K562 (cell line): ENCODE measurements around the gene KIF18B. TPM values are rescaled to one million over a fixed set of nuclear protein-coding genes. Genes with fewer than 3 reads are reported as not detected.

Experiments
- COPS2 ChIP-seq: fragments of 450-650 bp; conservative IDR thresholded peaks from 2 replicates; pipeline ENCODE4 v1.6.1; 2016; ENCODE audit warnings: mild to moderate bottlenecking, moderate library complexity
- HDAC8 ChIP-seq: fragments of 450-650 bp; IDR thresholded peaks from 2 replicates; pipeline ENCODE4 v1.6.1; 2016; ENCODE audit warnings: mild to moderate bottlenecking, missing genetic modification characterization, moderate library complexity, missing compliant biosample characterization
- MAX ChIP-seq: sonication (generic); formaldehyde crosslinking; IDR thresholded peaks from 2 replicates; pipeline ENCODE4 v1.9.0; 2022; ENCODE audit warnings: mild to moderate bottlenecking, missing genetic modification reagents
- MAZ ChIP-seq, 2 experiments: fragments of 450-650 bp in 1 of 2; sonication (generic) in 1 of 2; formaldehyde crosslinking; IDR thresholded peaks in 1 of 2; conservative IDR thresholded peaks in 1 of 2; 2 replicates each; pipeline versions ENCODE4 v1.4.0 to v1.5.0; 2020; ENCODE audit warnings: mild to moderate bottlenecking in 1 of 2, missing genetic modification reagents in 1 of 2
- POLR2A ChIP-seq: fragments of 450-650 bp; conservative IDR thresholded peaks from 2 replicates; pipeline ENCODE4 v1.6.1; 2016
- RBM25 ChIP-seq: fragments of 200-400 bp; formaldehyde crosslinking; IDR thresholded peaks from 2 replicates; pipeline ENCODE4 v1.6.1; 2018; ENCODE audit warnings: low read length, low read depth, moderate library complexity; ENCODE audit not compliant: severe bottlenecking
- SNRNP70 ChIP-seq: fragments of 200-400 bp; formaldehyde crosslinking; optimal IDR thresholded peaks from 2 replicates; pipeline ENCODE3; 2017; ENCODE audit warnings: low read depth, low read length
- TSHZ1 ChIP-seq: fragments of 250-450 bp; sonication (Bioruptor Pico); IDR thresholded peaks from 2 replicates; pipeline ENCODE4 v1.4.0; 2020; ENCODE audit warnings: mild to moderate bottlenecking, moderate library complexity
- ZFP30 ChIP-seq: fragments of 250-450 bp; sonication (Bioruptor Pico); IDR thresholded peaks from 2 replicates; pipeline ENCODE4 v1.8.0; 2022; ENCODE audit warnings: moderate library complexity, mild to moderate bottlenecking, inconsistent platforms, borderline replicate concordance
- ZNF263 ChIP-seq: sonication (generic); formaldehyde crosslinking; IDR thresholded peaks from 2 replicates; pipeline ENCODE4 v1.8.0; 2022; ENCODE audit warnings: mild to moderate bottlenecking, missing genetic modification reagents, borderline replicate concordance
- ZNF395 ChIP-seq: fragments of 200-800 bp; sonication (Bioruptor generic); IDR thresholded peaks from 2 replicates; pipeline ENCODE4 v1.6.1; 2017; ENCODE audit warnings: missing genetic modification characterization, missing compliant biosample characterization
- ZNF707 ChIP-seq: fragments of 250-450 bp; sonication (Bioruptor Pico); conservative IDR thresholded peaks from 2 replicates; pipeline ENCODE4 v1.8.0; 2022; ENCODE audit warnings: inconsistent platforms, mild to moderate bottlenecking, moderate library complexity
- polyA plus RNA-seq, 8 experiments: library from polyadenylated mRNA; depleted of rRNA in 4 of 8; stranded (reverse) in 5 of 8; unstranded in 3 of 8; fragments of >200 nt; fragmentation: Nextera tagmentation in 2 of 8; fragmentation: Illumina TruSeq in 1 of 8; extraction: Ambion mirVana in 2 of 8; extraction: Trizol in 1 of 8; gene quantifications; 2 replicates each; pipeline versions ENCODE4 v1.2.1 to v1.2.3, GENCODE V29; 2011 to 2014; ENCODE audit warnings: inconsistent platforms in 1 of 8, missing spikeins in 1 of 8
- total RNA-seq, 7 experiments: library from RNA; depleted of rRNA in 6 of 7; stranded (reverse); fragments of >200 nt in 6 of 7; fragmentation: Illumina TruSeq in 2 of 7; extraction: Trizol in 2 of 7; gene quantifications; 2 replicates each; pipeline versions ENCODE4 v1.2.1 to v1.2.3, GENCODE V29; 2011 to 2021; ENCODE audit warnings: low replicate concordance in 1 of 7
- TF ChIP-seq, protein P1 (sequence below): fragments of 250-450 bp; sonication (Bioruptor Pico); IDR thresholded peaks from 2 replicates; pipeline ENCODE4 v1.4.0; 2020; ENCODE audit warnings: mild to moderate bottlenecking, moderate library complexity, borderline replicate concordance
- TF ChIP-seq, protein P2 (sequence below), 2 experiments: fragments of 450-650 bp; conservative IDR thresholded peaks; 2 replicates each; pipeline ENCODE4 v1.6.1; 2017; ENCODE audit warnings: mild to moderate bottlenecking in 2 of 2, moderate library complexity in 2 of 2

The KIF18B gene
- total and polyA plus RNA-seq, 9 of the 15 experiments (the other 6 are each of a cell fraction or from before 2014, with no cell fraction given) = 2.0 to 42.8 (median 13.2) TPM

DNA sequence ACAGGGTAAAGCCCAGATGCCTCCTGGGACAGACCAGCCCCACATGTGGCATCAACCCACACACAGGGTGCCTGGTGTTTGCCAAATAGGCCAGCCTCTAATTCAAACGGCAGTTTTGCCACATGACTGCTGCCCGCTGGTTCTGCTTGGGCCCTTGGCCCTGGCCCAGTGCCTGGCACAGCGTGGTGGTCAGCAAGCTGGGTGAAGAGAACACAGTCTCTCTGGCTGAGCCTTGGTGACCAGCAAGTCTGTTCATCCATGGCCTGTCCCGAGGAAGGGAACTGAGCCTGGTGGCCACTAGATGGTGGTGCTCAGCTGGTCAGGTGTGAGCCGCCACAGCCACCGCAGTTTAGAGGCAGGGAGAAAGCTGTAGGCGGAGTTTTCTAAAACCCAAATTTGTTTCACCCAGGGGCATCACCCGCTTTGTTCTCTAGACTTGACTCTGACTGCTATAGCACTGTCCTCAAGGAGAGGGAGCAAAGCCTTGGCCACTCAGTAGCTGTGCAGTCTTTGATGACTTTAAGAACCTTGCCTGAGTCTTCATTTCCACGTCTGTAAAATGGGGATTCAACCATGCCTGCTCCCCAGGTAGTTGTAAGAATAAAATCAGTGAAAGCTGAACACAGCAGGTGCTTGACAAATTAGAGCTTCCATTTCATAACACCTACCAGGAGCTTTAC is 27.5 kb downstream of the KIF18B start (continued):
- peak in 1 of 2 experiments; percentile 67; a peak in 2 of 4 replicates for TF ChIP-seq MAZ (CRISPR knock-in tag; conservative IDR thresholded peaks at IDR 0.05 in 1 of 2, IDR thresholded peaks at IDR 0.05 in 1 of 2)
- no peak for TF ChIP-seq ZFP30 (CRISPR knock-in tag)
- no peak for TF ChIP-seq MAX (CRISPR knock-in tag)
- TF ChIP-seq, protein P1, sequence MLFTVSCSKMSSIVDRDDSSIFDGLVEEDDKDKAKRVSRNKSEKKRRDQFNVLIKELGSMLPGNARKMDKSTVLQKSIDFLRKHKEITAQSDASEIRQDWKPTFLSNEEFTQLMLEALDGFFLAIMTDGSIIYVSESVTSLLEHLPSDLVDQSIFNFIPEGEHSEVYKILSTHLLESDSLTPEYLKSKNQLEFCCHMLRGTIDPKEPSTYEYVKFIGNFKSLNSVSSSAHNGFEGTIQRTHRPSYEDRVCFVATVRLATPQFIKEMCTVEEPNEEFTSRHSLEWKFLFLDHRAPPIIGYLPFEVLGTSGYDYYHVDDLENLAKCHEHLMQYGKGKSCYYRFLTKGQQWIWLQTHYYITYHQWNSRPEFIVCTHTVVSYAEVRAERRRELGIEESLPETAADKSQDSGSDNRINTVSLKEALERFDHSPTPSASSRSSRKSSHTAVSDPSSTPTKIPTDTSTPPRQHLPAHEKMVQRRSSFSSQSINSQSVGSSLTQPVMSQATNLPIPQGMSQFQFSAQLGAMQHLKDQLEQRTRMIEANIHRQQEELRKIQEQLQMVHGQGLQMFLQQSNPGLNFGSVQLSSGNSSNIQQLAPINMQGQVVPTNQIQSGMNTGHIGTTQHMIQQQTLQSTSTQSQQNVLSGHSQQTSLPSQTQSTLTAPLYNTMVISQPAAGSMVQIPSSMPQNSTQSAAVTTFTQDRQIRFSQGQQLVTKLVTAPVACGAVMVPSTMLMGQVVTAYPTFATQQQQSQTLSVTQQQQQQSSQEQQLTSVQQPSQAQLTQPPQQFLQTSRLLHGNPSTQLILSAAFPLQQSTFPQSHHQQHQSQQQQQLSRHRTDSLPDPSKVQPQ (CRISPR knock-in tag) = no peak
- no peak for TF ChIP-seq SNRNP70
- peak; percentile 67; the same call in 1 of the 2 replicates for TF ChIP-seq ZNF263
- TF ChIP-seq, protein P2, sequence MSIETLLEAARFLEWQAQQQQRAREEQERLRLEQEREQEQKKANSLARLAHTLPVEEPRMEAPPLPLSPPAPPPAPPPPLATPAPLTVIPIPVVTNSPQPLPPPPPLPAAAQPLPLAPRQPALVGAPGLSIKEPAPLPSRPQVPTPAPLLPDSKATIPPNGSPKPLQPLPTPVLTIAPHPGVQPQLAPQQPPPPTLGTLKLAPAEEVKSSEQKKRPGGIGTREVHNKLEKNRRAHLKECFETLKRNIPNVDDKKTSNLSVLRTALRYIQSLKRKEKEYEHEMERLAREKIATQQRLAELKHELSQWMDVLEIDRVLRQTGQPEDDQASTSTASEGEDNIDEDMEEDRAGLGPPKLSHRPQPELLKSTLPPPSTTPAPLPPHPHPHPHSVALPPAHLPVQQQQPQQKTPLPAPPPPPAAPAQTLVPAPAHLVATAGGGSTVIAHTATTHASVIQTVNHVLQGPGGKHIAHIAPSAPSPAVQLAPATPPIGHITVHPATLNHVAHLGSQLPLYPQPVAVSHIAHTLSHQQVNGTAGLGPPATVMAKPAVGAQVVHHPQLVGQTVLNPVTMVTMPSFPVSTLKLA (conservative IDR thresholded peaks at IDR 0.05) = no peak
- TF ChIP-seq ZNF395 (CRISPR knock-in tag) = no peak
- no peak for TF ChIP-seq ZNF707
- TF ChIP-seq HDAC8 (tag) = no peak
- TF ChIP-seq COPS2 = no peak
- TF ChIP-seq RBM25 = peak; percentile 91
- no peak for TF ChIP-seq TSHZ1 (CRISPR knock-in tag)
- TF ChIP-seq POLR2A = no peak
